IPS-11a (cell line): ENCODE results near the gene PRDM15.

Experiments
- H3K4me3 ChIP-seq: one replicate; pipeline ENCODE4 v1.5.1; 2013; ENCODE audit warnings: low read depth, low read length, control low read depth

The PRDM15 gene

GRCh38 chr21:41845310-41846032, 33.7 kb downstream of the PRDM15 start:
- H3K4me3 ChIP-seq, result no peak overlapping the region

DNA sequence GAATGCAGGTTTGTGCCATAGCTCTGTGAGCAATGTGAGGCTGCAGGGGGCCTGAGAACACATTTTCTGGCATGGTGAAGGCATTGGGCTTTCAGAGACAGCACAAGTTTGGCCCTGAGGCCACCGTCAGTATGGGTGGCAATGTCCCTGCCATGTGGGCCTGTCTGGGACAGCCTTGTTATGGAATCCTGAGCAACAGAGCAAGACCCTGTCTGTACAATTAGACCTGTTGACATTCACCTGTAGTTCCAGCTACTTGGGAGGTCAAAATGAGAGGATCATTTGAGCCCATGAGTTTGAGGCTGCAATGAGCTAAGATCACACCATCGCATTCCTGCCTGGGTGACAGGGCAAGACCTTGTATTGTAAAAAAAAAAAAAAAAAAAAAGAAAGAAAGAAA, 35.6 kb downstream of the PRDM15 start:
- H3K4me3 ChIP-seq, result no peak overlapping the region

DNA sequence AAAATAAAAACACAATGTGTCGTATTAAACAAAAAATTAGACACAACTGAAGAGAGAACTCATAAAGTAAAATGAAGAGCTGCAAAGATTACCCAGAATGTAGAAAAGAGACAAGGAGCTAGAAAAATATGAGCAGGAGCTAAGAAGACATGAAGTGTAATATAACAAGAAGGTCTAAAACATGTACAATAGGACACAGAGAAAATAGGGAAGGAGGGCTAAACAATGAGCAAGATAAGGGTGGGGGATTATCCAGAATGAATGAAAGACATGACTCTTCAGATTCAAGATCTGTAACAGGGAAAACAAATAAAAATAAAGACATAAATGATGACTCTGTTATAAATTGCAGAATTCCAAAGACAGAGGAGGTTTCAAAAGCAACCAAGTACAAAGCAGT, 38.3 kb downstream of the PRDM15 start:
- no peak overlapping the region for H3K4me3 ChIP-seq

GRCh38 chr21:41839387-41840000, 39.6 kb downstream of the PRDM15 start:
- H3K4me3 ChIP-seq, result no peak overlapping the region

DNA sequence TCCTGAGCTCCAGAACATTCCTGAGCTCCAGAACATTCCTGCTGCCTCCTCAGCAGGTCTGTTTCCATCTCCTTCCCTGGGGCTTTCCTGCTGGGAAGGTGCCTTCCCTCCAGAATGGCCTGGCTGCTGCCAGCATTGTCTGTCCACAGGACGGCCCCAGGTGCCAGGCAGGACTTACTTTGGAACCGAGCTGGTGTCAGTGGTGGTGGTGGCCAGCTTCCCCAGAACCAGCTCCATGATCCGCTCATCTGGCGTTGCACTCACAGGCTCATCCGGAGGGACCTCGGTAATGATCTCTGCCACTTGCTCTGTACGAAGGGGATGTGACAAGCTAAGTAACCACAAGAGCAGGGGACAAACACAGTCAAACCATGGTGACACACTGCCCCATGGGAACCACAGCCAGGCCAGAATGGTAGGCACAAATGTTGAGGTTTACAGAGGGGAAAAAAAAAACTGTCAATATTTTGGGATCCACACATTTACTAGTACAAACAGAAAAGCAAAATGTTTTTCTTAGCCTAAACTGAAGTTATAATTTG, 41.3 kb downstream of the PRDM15 start:
- H3K4me3 ChIP-seq, result no peak overlapping the region

- H3K4me3 ChIP-seq, result no peak overlapping the region
These were observed 42.8 kb downstream of the PRDM15 start for GRCh38 chr21:41836166-41837015.

DNA sequence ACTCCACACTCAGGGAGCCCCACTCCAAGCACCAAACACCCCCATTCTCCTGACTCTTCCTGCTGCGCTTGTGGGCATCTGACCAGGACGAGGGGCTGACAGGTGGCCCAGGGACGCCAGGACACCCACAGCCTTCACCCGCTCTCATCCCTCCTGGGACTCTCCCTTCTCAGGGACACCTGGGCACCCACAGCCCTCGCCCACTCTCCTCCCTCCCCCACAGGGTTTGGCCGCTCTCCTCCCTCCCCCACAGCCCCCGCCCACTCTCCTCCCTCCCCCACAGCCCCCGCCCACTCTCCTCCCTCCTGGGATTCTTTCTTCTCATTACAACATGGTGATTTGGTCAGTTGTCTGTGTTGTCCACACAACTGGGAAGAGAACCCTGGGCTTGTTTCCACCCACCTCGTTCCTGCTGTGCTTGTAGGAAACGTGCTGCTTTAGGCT, 43.4 kb downstream of the PRDM15 start:
- H3K4me3 ChIP-seq, result no peak overlapping the region

DNA sequence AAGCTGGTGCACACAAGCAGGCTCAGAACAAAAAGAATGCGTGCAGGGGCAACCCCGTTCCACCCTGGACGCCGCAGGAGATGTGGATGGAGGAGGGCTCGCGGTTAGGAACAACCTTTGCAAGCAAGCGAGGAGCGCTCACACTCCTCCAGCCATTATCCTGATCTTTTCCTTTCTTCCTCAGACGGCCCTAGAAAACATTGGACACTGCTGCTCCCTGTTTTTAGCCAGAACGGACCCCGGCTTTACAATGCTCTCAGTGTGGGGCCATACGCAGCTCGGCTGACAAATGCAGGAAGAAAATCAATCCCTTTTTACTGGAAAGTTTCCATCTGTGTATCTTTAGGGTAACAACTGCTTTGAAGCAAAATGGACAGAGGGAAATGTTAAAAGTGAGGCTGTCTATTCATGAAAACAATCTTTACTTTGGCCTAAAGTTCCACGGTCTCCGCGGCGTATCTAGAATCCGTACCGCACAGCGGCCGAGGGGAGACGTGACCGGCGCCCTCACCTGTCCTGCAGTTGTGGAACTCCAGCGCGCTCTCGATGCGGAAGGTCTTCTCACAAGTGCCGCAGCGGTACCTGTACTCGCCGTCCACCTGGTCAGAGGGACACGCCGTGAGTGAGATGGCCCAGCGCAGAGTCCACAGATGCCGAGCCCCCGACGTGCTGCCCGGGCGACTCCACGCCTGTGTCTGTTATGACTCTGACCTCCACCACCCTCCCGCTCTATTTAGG, 44.0 kb downstream of the PRDM15 start:
- H3K4me3 ChIP-seq, result no peak overlapping the region

- H3K4me3 ChIP-seq, result no peak overlapping the region
These were observed 44.8 kb downstream of the PRDM15 start for GRCh38 chr21:41834252-41834925.

GRCh38 chr21:41833497-41834115, 45.5 kb downstream of the PRDM15 start:
- H3K4me3 ChIP-seq, result no peak overlapping the region

- no peak overlapping the region for H3K4me3 ChIP-seq
These were observed 46.3 kb downstream of the PRDM15 start for GRCh38 chr21:41832596-41833496.

DNA sequence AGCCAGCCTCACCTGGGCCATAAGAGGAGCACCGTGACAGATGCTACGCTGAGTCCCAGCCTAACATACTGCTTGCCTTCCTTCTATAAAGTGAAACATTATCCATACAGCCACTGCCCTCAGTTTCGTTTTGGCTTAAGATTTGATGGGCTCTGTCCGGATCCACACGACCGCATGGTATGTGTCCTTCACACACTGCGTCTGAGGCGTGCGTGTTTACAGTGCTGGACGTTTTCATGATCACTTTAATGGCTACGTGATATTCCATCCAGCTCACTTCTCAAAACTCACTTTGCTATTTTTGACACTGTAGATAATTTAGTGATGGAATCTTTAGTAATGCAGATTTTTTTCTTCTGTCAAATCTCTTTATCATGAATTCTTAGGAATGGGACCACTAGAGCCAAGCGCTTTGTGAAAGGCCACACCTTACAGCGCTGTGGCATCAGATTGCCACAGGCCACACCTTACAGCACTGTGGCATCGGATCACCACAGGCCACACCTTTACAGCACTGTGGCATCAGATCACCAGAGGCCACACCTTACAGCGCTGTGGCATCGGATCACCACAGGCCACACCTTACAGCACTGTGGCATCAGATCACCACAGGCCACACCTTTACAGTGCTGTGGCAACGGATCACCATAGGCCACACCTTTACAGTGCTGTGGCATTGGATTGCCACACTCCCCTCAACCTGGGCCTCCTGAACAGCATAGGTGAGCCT, 47.1 kb downstream of the PRDM15 start:
- no peak overlapping the region for H3K4me3 ChIP-seq

GRCh38 chr21:41831453-41831831, 47.7 kb downstream of the PRDM15 start:
- H3K4me3 ChIP-seq, result no peak overlapping the region

GRCh38 chr21:41830764-41831452, 48.2 kb downstream of the PRDM15 start:
- H3K4me3 ChIP-seq, result no peak overlapping the region

DNA sequence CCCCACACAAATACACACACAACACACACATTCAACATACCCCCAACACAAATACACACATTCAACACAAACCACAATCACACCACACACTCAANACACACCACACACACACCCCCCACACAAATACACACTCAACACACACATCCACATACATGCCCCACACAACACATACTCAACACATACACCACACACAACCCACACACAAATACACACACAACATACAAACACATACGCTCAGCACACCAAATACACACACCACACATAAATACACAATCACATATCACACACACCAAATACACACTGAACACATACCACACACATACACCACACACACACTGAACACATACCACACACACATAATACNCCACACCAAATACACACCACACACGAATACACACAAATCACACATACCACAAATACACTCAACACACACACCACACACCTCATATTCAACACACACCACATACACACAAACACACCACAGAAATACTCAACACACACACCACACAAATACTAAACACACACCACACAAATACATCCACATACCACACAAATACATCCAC, 48.9 kb downstream of the PRDM15 start:
- no peak overlapping the region for H3K4me3 ChIP-seq

- H3K4me3 ChIP-seq, result no peak overlapping the region
These were observed 50.2 kb downstream of the PRDM15 start for GRCh38 chr21:41828884-41829360.
